Measurements from ENCODE around the gene ENPP6.

Gene ENPP6

GRCh38 chr4:184103527-184104264, 114.0 kb downstream of the ENPP6 start:
- Histone ChIP-seq H3K9me3 (ENCODE audit: low read length) (no peaks in the 10 kb centered on the region), H3K27ac (ENCODE audit: low read depth, low read length, poor library complexity, severe bottlenecking) (no peak overlapping the region), H3K4me2 (ENCODE audit: low read length) (no peak overlapping the region), H3F3A (ENCODE audit: insufficient read depth, low read length) (no peaks in the 10 kb centered on the region), H3K79me2 (ENCODE audit: insufficient read depth, low read length) (no peaks in the 10 kb centered on the region), H3K36me3 (ENCODE audit: insufficient read depth, low read length) (no peaks in the 10 kb centered on the region), H3K9me2 (ENCODE audit: low read depth, low read length) (no peaks in the 10 kb centered on the region), H3K9ac (ENCODE audit: low read length) (no peak overlapping the region), H4K20me1 (ENCODE audit: insufficient read depth, low read length) (no peaks in the 10 kb centered on the region), H3K4me3 (ENCODE audit: low read depth, low read length, poor library complexity, severe bottlenecking) (no peak overlapping the region), H2AFZ (ENCODE audit: low read length) (no peak overlapping the region), H3K27me3 (ENCODE audit: insufficient read depth, low read length) (no peaks in the 10 kb centered on the region), H3K4me1 (ENCODE audit: insufficient read depth, low read length, severe bottlenecking) (no peaks in the 10 kb centered on the region)
- no peak for TF ChIP-seq CTCF (IDR thresholded peaks at IDR 0.05; ENCODE audit: low read length)
- TF ChIP-seq EZH2 (IDR thresholded peaks at IDR 0.05; ENCODE audit: borderline replicate concordance, low read length): no peak

- Histone ChIP-seq H3K4me2 (ENCODE audit: low read length) (no peak overlapping the region), H3K27me3 (ENCODE audit: insufficient read depth, low read length) (no peaks in the 10 kb centered on the region), H3K27ac (ENCODE audit: low read depth, low read length, poor library complexity, severe bottlenecking) (no peak overlapping the region), H3K79me2 (ENCODE audit: insufficient read depth, low read length) (no peaks in the 10 kb centered on the region), H4K20me1 (ENCODE audit: insufficient read depth, low read length) (no peaks in the 10 kb centered on the region), H3K9me3 (ENCODE audit: low read length) (no peaks in the 10 kb centered on the region), H3K9ac (ENCODE audit: low read length) (no peak overlapping the region), H3K36me3 (ENCODE audit: insufficient read depth, low read length) (no peaks in the 10 kb centered on the region), H3K4me1 (ENCODE audit: insufficient read depth, low read length, severe bottlenecking) (no peaks in the 10 kb centered on the region), H2AFZ (ENCODE audit: low read length) (no peak overlapping the region), H3F3A (ENCODE audit: insufficient read depth, low read length) (no peaks in the 10 kb centered on the region), H3K4me3 (ENCODE audit: low read depth, low read length, poor library complexity, severe bottlenecking) (no peak overlapping the region), H3K9me2 (ENCODE audit: low read depth, low read length) (no peaks in the 10 kb centered on the region)
- TF ChIP-seq CTCF (IDR thresholded peaks at IDR 0.05; ENCODE audit: low read length) (no peak), EZH2 (IDR thresholded peaks at IDR 0.05; ENCODE audit: borderline replicate concordance, low read length) (no peak)
Measured at GRCh38 chr4:184102927-184103326, 114.7 kb downstream of the ENPP6 start.

- no peak overlapping the region for H3K27ac ChIP-seq (ENCODE audit: low read depth, low read length, poor library complexity, severe bottlenecking)
- TF ChIP-seq EZH2 (IDR thresholded peaks at IDR 0.05; ENCODE audit: borderline replicate concordance, low read length) (no peak), CTCF (IDR thresholded peaks at IDR 0.05; ENCODE audit: low read length) (no peak)
- H3K9me3 ChIP-seq (ENCODE audit: low read length): no peaks in the 10 kb centered on the region
- no peaks in the 10 kb centered on the region for H3K4me1 ChIP-seq (ENCODE audit: insufficient read depth, low read length, severe bottlenecking)
- H3K27me3 ChIP-seq (ENCODE audit: insufficient read depth, low read length): no peaks in the 10 kb centered on the region
- no peaks in the 10 kb centered on the region for H3K9me2 ChIP-seq (ENCODE audit: low read depth, low read length)
- no peak overlapping the region for H3K9ac ChIP-seq (ENCODE audit: low read length)
- no peaks in the 10 kb centered on the region for H3K36me3 ChIP-seq (ENCODE audit: insufficient read depth, low read length)
- H3F3A ChIP-seq (ENCODE audit: insufficient read depth, low read length): no peaks in the 10 kb centered on the region
- no peaks in the 10 kb centered on the region for H4K20me1 ChIP-seq (ENCODE audit: insufficient read depth, low read length)
- H2AFZ ChIP-seq (ENCODE audit: low read length): no peak overlapping the region
- no peak overlapping the region for H3K4me2 ChIP-seq (ENCODE audit: low read length)
- no peaks in the 10 kb centered on the region for H3K79me2 ChIP-seq (ENCODE audit: insufficient read depth, low read length)
- no peak overlapping the region for H3K4me3 ChIP-seq (ENCODE audit: low read depth, low read length, poor library complexity, severe bottlenecking)
Measured at GRCh38 chr4:184102488-184102887, 115.2 kb downstream of the ENPP6 start.
